Left kidney (tissue), 2 donors: ENCODE measurements around the gene BDH1. TPM values are rescaled to one million over a fixed set of nuclear protein-coding genes. Genes with fewer than 3 reads are reported as not detected.
A peak's percentile ranks its signal among the peaks of the same experiment; 100 is the strongest.
"Not testable (repeated sequence)": the region's sequence is repeated elsewhere in the genome, so short reads cannot be mapped to it uniquely, and the experiment has no call there.

Source experiments
- DNase-seq: peaks from one replicate; pipeline ENCODE4 v3.0.0-alpha.2; 2013
- polyA plus RNA-seq: library from polyadenylated mRNA; unstranded; fragments of 120-200 nt; gene quantifications from one replicate; pipeline ENCODE4 v1.2.1, GENCODE V29; 2013; ENCODE audit not compliant: insufficient read length

Gene BDH1
- polyA plus RNA-seq, 1 donor: 52.2 TPM

GRCh38 chr3:197521277-197522182, 34.2 kb downstream of the BDH1 start:
- no peak for DNase-seq

GRCh38 chr3:197520311-197521276, 35.2 kb downstream of the BDH1 start:
- DNase-seq: peak; percentile 70

- DNase-seq: no peak
These were observed 36.0 kb downstream of the BDH1 start for GRCh38 chr3:197519801-197520211.

- no peak for DNase-seq
These were observed 36.8 kb downstream of the BDH1 start for GRCh38 chr3:197518881-197519421.

- DNase-seq: not testable (repeated sequence)
These were observed 37.7 kb downstream of the BDH1 start for GRCh38 chr3:197517922-197518683.

GRCh38 chr3:197516890-197517606, 38.7 kb downstream of the BDH1 start:
- not testable (repeated sequence) for DNase-seq

GRCh38 chr3:197516517-197516889, 39.3 kb downstream of the BDH1 start:
- DNase-seq: no peak

GRCh38 chr3:197514786-197515355, 40.9 kb downstream of the BDH1 start:
- DNase-seq: no peak

GRCh38 chr3:197513953-197514785, 41.6 kb downstream of the BDH1 start:
- DNase-seq: no peak

GRCh38 chr3:197512691-197513571, 42.8 kb downstream of the BDH1 start:
- no peak for DNase-seq

GRCh38 chr3:197511853-197512635, 43.7 kb downstream of the BDH1 start:
- DNase-seq: no peak

GRCh38 chr3:197511130-197511529, 44.6 kb downstream of the BDH1 start:
- DNase-seq: no peak

- no peak for DNase-seq
These were observed 45.1 kb downstream of the BDH1 start for GRCh38 chr3:197510642-197511018.

GRCh38 chr3:197508924-197509775, 46.6 kb downstream of the BDH1 start:
- DNase-seq: no peak

GRCh38 chr3:197508461-197508860, 47.3 kb downstream of the BDH1 start:
- no peak for DNase-seq

- DNase-seq: no peak
These were observed 47.7 kb downstream of the BDH1 start for GRCh38 chr3:197508051-197508451.

GRCh38 chr3:197507541-197507940, 48.2 kb downstream of the BDH1 start:
- DNase-seq: no peak
